Amniotic stem cell (primary cell): ENCODE data around the gene CFAP157.

Experiments used
- DNase-seq: peaks from one replicate; lab custom pipeline; 2025; lab: John Stamatoyannopoulos, UW

CFAP157 gene

DNA sequence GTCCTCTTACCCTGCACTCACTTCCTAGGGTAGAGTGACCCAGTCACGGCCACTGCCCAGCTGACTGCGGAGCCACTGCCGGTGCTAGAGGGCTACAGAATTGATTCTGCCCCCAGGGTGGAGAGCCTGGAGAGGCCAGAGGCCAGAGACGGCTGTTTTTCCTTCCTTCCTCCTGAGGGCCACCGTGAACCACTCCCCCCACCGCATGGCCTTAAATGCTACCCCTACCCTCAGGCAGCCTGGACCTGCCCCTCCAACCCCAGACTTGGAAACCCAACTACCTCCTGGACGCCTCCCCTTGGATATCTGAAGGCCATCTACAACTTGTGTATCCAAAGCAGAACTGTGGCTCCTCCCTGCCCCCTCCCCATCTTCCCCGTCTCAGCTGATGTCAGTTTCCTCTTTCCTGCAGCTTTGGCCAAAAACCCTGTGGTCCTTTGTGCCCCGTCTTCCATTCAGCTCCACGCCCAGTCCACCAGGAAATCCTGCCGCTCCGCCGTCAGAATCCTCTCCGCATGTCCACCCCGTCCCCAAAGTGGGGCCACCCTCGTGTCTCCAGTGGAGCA is 55.4 kb downstream of the CFAP157 start:
- no peak for DNase-seq

DNA sequence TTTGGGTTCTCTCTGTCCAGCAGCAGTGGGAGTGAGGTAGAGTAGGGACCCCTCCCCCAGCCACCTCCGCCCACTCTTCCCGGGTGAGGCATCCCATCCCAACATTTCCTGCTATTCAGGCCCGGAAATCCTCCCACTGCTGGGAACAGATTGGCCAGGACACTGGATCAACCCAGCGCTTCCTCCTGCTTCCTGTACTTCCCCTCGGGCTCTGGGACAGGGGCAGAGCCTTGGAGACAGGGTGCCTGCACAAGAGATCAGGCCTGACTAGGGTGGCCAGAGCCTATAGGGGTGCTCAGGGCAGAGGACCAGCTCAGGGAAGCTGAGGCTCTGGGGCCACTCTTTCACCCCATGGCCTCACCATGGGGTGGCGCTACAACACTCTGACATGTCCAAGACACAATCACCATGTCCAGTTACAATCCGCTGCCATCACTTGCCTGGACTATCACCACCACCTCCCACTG is 57.2 kb downstream of the CFAP157 start:
- no peak for DNase-seq

DNA sequence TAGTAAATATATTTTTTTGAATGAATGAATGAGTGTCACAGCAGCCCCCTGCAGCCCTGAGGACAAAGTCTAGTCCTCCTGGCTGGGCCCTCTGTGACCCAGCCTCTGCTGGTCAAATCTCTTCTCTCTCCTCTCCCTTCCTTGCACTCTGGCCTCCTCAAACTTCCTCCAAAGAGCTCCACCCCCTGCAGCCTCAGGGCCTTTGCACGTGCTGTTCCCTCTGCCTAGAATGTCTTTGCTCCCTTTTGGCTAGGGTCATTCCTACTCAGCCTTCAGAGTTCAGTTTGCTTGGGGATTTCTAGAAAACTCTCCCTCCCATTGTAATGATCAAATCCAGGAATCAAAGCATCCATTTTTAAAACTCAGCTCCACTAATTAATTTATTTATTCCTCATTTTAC is 58.6 kb downstream of the CFAP157 start:
- no peak for DNase-seq
